Pulmonary artery endothelial cell (primary cell): ENCODE data around the gene PFKL. TPM values are rescaled to one million over a fixed set of nuclear protein-coding genes. Genes with fewer than 3 reads are reported as not detected.

Source experiments
- total RNA-seq: library from RNA; depleted of rRNA; stranded (reverse); fragments of >200 nt; gene quantifications from 2 replicates; pipeline ENCODE4 v1.2.3, GENCODE V29; 2014

The PFKL gene
- total RNA-seq, 1 donor from 2014 or later: 317 TPM

Other genes starting within 250 kb of the PFKL start
- 6.0 and 6.3 TPM in 2 replicates for gene PWP2, start 192.7 kb upstream of the PFKL start, total RNA-seq
- gene GATD3, start 166.4 kb upstream of the PFKL start, total RNA-seq: 9.9 and 10.4 TPM in 2 replicates
- gene ICOSLG, start 59.1 kb upstream of the PFKL start, total RNA-seq: 0.99 and 2.1 TPM in 2 replicates
- gene DNMT3L, start 38.2 kb upstream of the PFKL start, total RNA-seq: not detected in 2 replicates
- under 0.01 TPM in 1 of 2 replicates, not detected in the other for gene AIRE, start 14.2 kb upstream of the PFKL start, total RNA-seq
- gene CFAP410, start 39.3 kb downstream of the PFKL start, total RNA-seq: 3.5 and 9.6 TPM in 2 replicates
- gene TRPM2, start 53.6 kb downstream of the PFKL start, total RNA-seq: not detected in 2 replicates
- gene LRRC3, start 155.5 kb downstream of the PFKL start, total RNA-seq: 0.71 and 1.5 TPM in 2 replicates
- gene KRTAP10-1, start 240.1 kb downstream of the PFKL start, total RNA-seq: not detected in 2 replicates